SH-SY5Y (cell line): ENCODE results near the gene GABRA5.

Experiments
- GATA2 ChIP-seq: IDR thresholded peaks from 2 replicates; pipeline ENCODE4 v1.6.1; 2011; ENCODE audit warnings: mild to moderate bottlenecking, low read depth, low read length
- GATA3 ChIP-seq: IDR thresholded peaks from 2 replicates; pipeline ENCODE4 v1.6.1; 2011; ENCODE audit warnings: low read depth, mild to moderate bottlenecking, low read length, moderate library complexity

The GABRA5 gene

DNA sequence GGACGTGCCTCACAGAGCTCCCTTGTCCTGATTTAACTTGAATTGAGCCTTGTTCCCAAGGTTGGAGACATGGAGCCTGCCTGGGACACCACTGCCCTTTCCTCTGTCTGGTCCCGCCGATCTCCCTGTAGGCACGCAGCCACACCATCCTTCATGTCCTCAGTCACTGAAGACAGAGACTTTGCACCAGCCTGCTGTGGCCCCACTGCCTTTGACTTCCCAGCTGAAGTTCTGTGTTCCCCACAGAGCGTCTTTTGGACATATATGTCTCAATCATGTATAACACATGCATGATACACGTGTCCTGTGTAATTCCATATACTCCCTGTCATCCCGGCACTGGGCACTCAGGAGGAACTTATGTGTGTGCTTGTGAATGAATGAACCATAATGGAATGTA lies 23.6 kb downstream of the GABRA5 start:
- TF ChIP-seq GATA2 (no peak), GATA3 (no peak)

DNA sequence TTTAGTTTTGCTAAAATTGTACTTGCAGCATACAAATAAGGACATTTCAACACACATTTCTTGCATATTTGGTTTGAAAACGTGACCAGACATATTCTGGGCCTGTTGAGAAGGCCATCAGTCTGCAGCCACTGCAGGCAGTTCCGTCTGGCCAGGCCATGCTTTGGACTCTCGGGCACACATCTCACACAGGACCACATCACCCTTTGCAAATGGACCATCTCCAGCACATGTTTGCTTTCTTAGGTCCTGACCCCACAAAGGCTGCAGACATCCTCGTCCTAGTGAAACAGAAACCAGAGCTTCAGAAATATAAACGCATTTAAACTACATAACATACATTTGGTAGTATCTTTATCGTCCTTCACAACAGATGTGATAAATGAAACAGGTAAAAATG lies 24.1 kb downstream of the GABRA5 start:
- no peak for TF ChIP-seq GATA3
- no peak for TF ChIP-seq GATA2

DNA sequence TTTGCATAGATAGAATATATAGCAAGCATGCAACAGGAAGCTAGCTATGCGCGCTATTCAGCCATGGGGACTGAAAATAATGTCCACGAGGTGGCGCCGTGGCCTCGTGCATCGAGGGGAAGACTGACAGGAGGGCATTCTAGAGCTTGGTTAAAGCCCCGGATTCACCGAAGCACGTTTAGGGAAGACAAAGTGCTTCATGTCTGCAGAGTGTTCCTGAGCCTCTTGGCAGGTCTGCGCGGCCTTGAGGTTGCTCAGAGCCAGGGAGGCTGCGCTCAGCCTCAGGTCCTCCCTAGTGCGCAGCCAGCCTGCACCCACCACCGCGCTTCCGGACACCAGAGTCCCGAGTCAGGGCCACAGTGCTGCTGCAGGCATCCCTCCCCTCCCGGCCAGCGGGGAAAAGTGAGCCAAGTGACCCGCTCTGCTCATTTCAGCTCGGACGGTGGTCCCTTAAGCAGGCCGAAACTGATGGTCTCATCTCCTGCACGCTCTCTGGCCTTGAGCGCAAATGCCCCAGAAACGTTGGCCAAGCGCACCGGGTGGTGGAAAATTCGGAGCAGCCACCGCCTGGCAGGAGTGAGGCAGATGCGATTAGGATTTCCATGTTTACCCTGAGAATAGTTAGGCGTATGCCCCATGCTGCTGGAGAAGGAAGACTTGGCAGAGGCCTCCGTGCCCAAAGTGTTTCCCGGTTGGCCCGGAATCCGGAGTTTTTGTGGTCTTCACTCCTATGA lies 24.8 kb downstream of the GABRA5 start:
- TF ChIP-seq GATA2 (no peak), GATA3 (no peak)

DNA sequence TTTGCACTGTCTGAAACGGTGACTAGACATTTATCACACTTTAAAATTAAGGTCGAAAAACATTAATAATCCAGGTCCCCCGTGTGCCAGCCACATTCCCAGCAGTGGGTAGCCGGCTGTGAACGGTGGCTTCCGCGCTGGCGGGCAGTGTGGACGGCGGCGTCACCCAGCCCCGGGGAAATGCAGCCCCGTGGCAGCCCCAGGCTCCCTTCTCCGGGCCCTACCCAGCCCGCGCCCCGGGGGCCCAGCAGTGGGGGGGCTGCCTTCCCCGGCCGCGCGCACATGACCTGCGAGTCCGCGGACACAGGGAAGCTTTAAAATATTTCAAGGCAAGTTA lies 25.3 kb downstream of the GABRA5 start:
- no peak for TF ChIP-seq GATA2
- TF ChIP-seq GATA3, result no peak

DNA sequence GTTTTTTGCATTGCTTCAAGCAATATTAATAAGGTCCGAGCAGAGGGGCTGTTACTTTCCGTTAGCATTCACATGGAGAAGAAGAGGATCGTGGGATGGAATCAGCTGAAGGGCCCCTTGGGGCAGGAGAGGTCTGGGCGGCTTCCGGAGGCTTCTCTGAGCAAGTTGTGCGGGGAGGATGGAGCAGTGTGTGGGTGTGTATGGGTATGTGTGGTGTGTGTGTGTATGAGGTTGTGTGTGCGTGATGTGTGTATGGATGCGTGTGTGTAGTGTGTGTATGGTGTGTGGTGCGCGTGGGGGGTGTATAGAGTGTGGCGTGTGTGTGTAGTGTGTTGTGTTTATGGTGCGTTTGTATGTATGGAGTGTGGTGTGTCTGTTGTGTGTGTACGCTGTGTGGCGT lies 25.8 kb downstream of the GABRA5 start:
- TF ChIP-seq GATA2 (no peak), GATA3 (no peak)

DNA sequence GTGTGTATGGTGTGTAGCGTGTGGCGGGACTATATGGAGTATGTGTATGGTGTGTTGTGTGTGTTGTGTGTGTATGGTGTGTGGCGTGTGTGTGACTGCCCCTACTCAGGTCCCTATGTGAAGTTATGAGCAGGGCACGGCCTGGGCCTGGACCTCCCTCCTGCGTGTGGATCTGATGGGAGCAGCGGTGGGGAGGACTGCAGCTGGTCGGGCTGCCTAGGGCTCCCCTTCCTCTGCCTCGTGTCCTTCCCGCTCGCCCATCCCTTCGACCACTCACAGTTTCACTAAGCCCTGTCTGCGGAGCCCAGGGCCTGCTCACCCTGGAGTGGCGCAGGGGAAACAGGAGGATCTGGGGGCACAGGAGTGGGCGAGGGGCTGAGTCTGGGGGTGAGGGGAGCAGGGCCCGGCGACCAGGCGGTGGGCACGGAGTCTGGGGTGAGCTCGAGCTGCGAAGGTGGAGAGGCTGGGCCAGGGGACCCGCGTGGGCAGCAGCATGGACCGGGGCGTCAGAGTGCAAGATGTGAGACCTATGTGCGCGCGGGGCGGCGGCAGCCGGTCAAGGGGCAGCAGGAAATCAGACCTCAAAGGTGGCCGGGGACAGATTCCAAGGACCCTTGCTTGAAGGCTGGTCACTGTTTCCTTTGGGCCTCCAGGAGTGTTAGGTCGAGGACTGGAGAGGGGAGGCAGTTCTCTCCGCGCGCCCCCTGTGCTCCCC lies 26.6 kb downstream of the GABRA5 start:
- TF ChIP-seq GATA3, result no peak
- no peak for TF ChIP-seq GATA2

DNA sequence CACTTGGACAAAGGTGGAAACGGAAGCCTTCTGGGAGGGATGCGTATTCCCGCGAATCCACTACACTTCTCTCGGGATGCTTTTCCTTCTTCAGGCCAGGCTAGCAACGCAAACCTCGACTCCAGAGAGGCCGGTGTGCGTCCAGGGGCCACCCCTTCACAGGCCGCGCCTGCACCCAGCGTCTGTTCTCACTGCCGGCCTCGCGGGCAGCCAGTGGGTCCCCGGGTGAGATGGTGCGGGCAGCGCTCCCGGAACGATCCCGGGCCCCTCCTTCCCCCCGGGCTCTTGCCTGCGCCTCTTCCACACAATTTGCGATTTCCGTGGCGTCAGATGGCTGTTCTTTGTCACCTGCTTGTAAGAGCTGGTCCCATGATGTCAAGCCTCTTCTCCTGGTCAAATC lies 27.3 kb downstream of the GABRA5 start:
- TF ChIP-seq GATA3 (no peak), GATA2 (no peak)

DNA sequence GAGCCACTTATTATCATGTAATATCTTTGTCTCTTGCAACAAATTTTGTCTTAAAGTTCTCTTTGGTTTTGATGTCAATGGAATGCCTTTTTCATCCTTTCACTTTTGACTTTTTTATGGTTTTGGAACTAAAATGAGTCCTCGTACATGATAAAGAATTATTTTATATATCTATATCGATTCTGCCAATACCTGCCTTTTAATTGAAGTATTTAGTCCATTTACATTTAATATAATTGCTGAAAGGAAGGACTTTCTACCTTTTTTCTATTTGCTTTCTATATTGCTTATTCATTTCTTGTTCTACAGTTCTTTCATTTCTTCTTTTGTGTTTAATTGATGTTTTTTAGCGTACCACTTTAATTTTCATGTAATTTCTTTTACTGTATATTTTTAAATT lies 32.8 kb downstream of the GABRA5 start:
- TF ChIP-seq GATA3 (no peak), GATA2 (no peak)

DNA sequence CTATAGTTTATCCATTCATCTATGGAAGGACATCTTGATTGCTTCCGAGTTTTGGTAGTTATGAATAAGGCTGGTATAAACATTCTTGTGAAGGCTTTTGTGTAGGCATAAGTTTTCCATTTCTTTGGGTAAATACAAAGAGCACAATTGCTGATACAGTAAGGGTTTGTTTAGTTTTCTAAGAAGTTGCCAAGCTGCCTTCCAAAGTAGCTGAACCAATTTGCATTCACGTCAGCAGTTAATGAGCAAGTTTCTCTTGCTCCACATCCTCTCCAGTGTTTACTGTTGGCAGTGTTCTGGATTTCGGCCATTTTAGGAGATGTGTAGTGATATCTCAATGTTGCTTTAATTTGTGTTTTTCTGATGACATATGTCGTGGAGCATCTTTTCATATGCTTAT lies 34.2 kb downstream of the GABRA5 start:
- TF ChIP-seq GATA2 (no peak), GATA3 (no peak)

DNA sequence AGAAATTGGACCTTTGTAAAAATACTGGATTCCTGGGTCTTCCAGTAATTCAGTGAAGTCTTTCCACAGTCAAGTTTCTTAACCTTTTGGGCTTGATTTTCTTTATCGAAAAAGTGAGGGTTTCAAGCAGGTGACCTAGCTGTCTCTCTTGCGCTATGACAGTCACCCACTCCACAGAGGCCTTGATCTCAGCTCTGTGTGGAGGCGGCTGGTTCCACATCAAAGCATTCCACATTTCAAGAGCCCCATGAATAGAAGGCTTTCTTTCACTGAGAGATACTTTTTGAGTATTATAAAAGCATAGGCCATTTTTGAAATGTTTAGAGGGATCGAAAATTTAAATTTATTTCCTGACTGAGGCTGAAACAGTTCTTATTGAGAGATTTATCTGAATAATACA lies 43.9 kb downstream of the GABRA5 start:
- TF ChIP-seq GATA3 (no peak), GATA2 (no peak)

DNA sequence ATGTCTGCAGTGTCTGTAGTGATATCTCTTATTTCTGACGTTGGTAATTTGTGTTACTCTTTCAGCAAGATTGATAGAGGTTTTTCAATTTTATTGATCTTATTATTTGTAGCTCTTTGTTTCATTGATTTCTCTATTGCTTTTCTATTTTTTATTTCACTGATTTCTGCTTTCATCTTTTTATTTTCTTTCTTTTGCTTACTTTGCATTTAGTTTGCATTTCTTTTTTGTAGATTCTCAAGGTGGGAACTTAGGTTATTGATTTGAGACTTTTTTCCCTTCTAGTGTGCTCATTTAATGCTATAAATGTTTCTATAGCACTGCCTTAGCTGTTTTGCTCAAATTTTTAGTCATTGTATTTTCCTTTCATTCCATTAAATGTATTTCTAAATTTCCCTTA lies 54.6 kb downstream of the GABRA5 start:
- TF ChIP-seq GATA3 (no peak), GATA2 (no peak)

DNA sequence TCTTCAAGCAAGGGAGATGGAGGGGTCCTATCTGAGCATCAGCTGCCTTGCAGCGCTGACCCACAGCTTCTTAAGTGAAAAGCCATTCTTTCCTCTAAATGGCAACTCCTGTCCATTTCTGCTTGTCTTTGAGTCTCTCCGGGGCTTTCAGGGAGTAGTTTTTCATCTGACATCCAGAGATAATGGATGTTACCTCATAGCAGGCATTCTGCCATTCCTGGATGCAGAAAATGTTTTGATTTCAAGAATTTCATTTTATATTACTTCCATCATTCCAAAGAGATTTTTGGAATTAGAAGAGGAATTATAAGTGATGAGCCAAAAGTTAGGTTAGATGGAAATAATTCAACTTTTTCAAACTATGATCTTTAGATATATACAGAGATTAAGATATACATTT lies 59.2 kb downstream of the GABRA5 start:
- TF ChIP-seq GATA2 (no peak), GATA3 (no peak)

DNA sequence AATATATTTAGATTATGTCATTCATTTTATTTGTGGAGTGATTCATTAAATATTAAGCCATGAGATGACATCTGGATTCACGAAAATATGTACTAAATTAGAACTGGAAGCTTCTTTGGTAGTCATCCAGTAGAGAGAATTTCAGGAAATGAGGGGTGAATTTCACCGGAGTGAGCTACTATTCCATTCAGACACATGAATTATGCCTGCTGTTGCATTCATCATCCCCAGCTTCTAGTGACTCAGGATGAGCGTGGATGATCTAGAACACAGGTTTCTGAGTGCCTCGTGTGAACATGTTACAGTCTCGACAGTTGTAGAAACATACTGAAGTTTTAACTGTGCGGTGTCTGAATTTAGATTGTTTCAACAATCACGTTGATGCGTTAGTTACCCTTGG lies 61.2 kb downstream of the GABRA5 start:
- TF ChIP-seq GATA2 (no peak), GATA3 (no peak)

DNA sequence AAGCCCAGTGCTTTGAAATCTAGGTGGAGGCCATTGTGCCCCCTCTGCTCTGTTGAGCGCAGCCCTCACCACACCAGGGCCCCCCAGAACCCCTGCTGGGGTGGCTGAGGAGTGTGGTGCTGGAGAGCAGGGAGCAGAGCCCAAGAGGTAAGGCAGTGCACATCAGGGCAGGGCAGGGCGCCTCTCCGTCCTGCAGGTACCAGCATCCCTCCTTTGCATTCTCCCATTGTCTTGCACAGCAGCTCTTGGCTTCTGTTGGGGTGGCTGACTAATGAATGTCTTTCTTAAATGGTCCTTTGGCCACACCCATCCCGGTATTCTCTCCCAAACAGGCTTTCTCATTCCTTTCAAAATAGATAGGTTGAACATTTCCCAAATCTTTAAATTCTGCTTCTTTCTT lies 62.7 kb downstream of the GABRA5 start:
- no peak for TF ChIP-seq GATA3
- TF ChIP-seq GATA2, result no peak

DNA sequence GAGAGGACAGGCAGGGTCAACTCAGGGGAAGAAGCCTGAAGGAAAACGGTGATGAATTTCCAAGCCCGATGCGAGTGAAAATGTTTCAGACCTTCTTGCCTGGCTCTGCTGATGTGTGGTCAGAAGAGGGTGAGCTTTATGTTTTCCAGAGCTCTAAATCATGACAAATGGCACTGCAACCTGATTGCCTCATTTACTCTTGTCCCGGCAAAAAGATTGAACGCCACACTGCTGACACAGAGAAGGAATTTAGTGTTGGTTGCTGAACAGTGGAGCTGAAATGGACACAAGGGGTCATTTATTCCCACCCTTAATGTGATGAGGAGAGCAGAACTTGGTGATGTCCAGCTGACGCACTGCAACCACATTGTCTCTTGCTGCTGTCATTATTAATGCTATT lies 68.0 kb downstream of the GABRA5 start:
- TF ChIP-seq GATA3 (no peak), GATA2 (no peak)
